LNCaP clone FGC (cell line): Measurements from ENCODE around the gene USB1.

Experiments used
- DNase-seq: peaks from one replicate; pipeline ENCODE4 v3.0.0-alpha.2; 2011; ENCODE audit warnings: low read depth
- H3K4me3 ChIP-seq: 2 replicates; pipeline ENCODE4 v1.5.1; 2011; ENCODE audit warnings: mild to moderate bottlenecking, low read depth, low read length, control low read depth
- TF ChIP-seq, protein P1 (sequence below): IDR thresholded peaks from 2 replicates; pipeline ENCODE4 v1.5.1; 2012; ENCODE audit warnings: mild to moderate bottlenecking; ENCODE audit not compliant: control insufficient read depth, insufficient read depth; ENCODE audit errors: extremely low read depth

Gene USB1

DNA sequence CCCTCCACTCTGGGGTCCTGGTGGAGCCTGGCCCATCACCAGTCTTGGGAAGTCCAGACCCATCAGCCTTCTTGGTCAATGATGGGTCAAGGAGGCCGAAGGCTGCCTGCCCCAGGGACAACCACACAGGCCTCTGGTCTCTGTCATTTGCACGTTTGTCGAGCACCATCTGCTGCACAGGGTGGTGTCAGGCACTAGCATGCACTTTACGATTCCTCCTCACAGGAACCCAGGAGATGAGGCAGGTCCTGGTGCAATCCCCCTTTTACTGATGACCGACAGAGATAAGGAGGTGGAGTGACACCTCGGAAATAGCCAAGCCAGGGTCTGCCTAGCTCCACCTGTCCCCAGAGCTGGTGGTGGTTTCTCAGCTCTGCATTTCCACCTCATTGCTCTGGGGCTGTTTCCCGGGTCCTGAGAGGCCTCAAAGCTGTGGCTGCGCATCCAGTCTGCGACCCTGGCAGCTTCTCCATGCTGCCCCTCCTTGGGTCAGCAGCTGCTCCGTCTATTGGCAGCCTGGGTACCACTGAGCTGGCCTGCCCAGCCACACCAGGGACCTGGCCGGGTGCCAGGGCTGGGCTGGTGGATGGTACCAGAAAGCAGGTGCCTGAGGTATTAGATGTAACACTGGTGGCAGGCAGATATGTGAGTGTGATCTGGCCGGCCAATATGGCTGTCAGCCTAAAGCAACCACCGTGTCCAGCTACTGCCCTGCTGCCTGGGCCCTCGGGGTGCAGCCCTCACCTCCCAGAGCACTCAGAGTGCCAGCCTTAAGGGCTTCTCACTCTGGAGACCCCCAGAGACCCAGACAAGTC lies 34.4 kb downstream of the USB1 start:
- DNase-seq: no peak
- H3K4me3 ChIP-seq: no peak overlapping the region
- TF ChIP-seq, protein P1, sequence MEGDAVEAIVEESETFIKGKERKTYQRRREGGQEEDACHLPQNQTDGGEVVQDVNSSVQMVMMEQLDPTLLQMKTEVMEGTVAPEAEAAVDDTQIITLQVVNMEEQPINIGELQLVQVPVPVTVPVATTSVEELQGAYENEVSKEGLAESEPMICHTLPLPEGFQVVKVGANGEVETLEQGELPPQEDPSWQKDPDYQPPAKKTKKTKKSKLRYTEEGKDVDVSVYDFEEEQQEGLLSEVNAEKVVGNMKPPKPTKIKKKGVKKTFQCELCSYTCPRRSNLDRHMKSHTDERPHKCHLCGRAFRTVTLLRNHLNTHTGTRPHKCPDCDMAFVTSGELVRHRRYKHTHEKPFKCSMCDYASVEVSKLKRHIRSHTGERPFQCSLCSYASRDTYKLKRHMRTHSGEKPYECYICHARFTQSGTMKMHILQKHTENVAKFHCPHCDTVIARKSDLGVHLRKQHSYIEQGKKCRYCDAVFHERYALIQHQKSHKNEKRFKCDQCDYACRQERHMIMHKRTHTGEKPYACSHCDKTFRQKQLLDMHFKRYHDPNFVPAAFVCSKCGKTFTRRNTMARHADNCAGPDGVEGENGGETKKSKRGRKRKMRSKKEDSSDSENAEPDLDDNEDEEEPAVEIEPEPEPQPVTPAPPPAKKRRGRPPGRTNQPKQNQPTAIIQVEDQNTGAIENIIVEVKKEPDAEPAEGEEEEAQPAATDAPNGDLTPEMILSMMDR: no peak

DNA sequence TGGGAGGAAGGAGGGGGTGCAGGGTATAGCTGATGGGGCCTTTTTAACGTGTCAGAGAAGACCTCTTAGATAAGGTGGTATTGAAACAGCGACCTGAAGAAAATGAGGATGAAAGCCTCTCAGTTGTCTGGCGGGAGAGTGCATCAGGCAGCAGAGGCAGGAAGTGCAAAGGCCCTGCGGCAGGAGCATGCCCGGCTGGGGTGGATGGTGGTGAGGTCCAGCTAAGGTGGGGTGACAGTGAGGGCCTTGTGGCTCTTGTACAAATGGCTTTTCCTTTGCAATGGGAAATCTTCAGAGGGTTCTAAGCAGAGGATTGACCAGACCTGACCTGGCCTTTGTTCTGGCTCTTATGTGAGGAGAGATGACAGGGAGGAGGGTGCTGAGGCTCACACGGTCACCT lies 35.7 kb downstream of the USB1 start:
- no peak overlapping the region for H3K4me3 ChIP-seq
- DNase-seq: no peak
- TF ChIP-seq, protein P1: no peak

DNA sequence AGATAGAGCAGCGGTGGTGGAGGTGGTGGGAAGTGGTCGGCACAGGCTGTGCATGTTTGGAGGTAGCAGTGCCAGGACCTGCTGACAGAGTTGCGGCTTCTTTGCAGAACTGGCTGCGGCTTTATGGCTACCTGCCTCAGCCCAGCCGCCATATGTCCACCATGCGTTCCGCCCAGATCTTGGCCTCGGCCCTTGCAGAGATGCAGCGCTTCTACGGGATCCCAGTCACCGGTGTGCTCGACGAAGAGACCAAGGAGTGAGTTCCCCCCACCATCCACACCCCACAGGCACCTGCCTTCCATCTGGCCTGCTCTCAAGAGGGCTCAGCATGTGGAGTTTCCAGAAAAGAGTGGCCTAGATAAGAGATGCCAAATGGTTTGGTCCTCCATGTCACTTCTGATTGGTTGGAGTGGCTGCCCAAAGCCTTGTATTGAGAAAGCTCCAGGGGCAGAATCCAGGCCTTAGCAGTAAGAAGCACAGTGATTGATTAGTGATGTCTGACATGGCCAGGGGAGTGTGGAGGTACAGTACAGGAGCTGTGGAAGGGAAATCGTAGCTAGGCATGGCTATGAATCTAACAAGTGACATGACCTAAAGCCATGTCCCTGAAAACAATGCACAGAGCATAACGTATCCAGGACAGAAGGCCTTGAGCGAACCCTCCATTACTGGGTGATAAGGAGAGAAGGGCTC lies 36.3 kb downstream of the USB1 start:
- TF ChIP-seq, protein P1: no peak
- no peak for DNase-seq

DNA sequence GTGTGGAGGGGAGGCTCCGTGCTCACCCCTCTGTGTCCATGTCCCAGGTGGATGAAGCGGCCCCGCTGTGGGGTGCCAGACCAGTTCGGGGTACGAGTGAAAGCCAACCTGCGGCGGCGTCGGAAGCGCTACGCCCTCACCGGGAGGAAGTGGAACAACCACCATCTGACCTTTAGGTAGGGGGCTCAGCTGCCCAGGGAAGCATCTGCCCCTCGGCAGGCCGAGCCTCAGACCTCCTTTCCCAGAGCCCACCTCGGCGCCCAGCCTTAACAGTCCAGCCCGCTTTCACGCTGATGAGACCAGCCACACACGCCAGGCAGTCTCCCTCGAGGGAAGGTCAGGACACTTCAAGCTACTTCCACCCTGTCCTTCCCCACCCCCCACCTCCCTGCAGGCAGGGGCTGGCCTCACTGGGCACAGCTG lies 37.0 kb downstream of the USB1 start:
- no peak overlapping the region for H3K4me3 ChIP-seq
- DNase-seq: no peak
- TF ChIP-seq, protein P1: no peak

More for the DNA sequence above, 36.3 kb downstream of the USB1 start:
- no peak overlapping the region for H3K4me3 ChIP-seq

DNA sequence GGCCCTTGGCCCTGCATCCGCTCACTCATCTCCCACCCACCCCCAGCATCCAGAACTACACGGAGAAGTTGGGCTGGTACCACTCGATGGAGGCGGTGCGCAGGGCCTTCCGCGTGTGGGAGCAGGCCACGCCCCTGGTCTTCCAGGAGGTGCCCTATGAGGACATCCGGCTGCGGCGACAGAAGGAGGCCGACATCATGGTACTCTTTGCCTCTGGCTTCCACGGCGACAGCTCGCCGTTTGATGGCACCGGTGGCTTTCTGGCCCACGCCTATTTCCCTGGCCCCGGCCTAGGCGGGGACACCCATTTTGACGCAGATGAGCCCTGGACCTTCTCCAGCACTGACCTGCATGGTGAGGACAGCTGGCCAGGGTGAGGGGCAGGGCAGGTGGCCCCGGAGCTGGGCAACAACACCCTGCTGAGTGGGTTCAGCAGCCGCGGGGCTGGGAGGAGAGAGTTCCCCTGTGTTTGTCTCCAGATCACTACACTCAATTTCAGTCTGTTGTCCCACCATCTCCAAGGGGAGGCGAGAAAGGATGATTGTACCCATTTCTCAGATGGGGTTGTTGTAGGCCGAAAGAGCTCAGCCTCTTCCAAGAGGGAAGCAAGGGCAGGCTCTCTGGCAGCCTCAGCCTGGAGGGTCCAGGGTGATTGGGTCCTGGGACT lies 38.8 kb downstream of the USB1 start:
- DNase-seq: no peak
- no peak overlapping the region for H3K4me3 ChIP-seq
- TF ChIP-seq, protein P1: no peak

DNA sequence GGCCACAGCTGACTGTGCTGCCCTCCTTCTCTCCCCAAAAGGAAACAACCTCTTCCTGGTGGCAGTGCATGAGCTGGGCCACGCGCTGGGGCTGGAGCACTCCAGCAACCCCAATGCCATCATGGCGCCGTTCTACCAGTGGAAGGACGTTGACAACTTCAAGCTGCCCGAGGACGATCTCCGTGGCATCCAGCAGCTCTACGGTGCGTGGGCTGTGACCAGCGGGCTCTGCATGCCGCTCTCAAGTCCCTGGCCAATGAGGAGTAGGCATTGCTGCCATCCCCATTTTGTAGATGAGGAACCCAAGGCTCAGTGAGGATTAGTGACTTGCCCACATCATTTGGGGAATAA lies 39.3 kb downstream of the USB1 start:
- H3K4me3 ChIP-seq: no peak overlapping the region
- DNase-seq: no peak
- TF ChIP-seq, protein P1: no peak
